ENCODE data around the gene MRPL57. TPM values are rescaled to one million over a fixed set of nuclear protein-coding genes. Genes with fewer than 3 reads are reported as not detected.
A peak's percentile ranks its signal among the peaks of the same experiment; 100 is the strongest.

The MRPL57 gene
- total and polyA plus RNA-seq, 8 donors: 16.2 to 21.8 (median 17.9) TPM

GRCh38 chr13:21137696-21138095, 38.8 kb upstream of the MRPL57 start:
- intact Hi-C loops (cut with DNase I): loop anchor here in 1 of 2 donors (10.0 kb wide), 1 partner anchor 193 kb away; no protein-coding TSS in a partner anchor
- Histone ChIP-seq H3K9me3 (no peaks in the 10 kb centered on the region), H3K4me1 (peaks cover 11 to 23% of the 10 kb centered on the region in 2 donors), H3K36me3 (peaks cover 0 to 6% of the 10 kb centered on the region in 2 donors), H3K27me3 (no peaks in the 10 kb centered on the region), H3K27ac (no peak overlapping the region), H3K4me3 (no peak overlapping the region)
- no peak for DNase-seq
- TF ChIP-seq CTCF (IDR thresholded peaks at IDR 0.05): no peak
- ATAC-seq: no peak

- intact Hi-C loops (cut with DNase I): loop anchor here in 1 of 2 donors (10.0 kb wide), 1 partner anchor 194 kb away; no protein-coding TSS in a partner anchor
These were observed 37.9 kb upstream of the MRPL57 start for GRCh38 chr13:21138561-21138960.

GRCh38 chr13:21139374-21139773, 37.1 kb upstream of the MRPL57 start:
- no peak for ATAC-seq
- H3K27ac ChIP-seq: peak overlapping the region in 1 of 2 donors; percentile 92

More at GRCh38 chr13:21138561-21138960, 37.9 kb upstream of the MRPL57 start:
- Histone ChIP-seq H3K9me3 (no peaks in the 10 kb centered on the region), H3K27me3 (no peaks in the 10 kb centered on the region), H3K4me1 (peaks cover 18 to 32% of the 10 kb centered on the region in 2 donors), H3K27ac (no peak overlapping the region), H3K4me3 (no peak overlapping the region), H3K36me3 (peaks cover 0 to 12% of the 10 kb centered on the region in 2 donors)
- peak; percentile 2 for ATAC-seq
- no peak for TF ChIP-seq CTCF (IDR thresholded peaks at IDR 0.05)
- no peak for DNase-seq

GRCh38 chr13:21142766-21143165, 33.7 kb upstream of the MRPL57 start:
- intact Hi-C loops (cut with DNase I): no loop called here
- DNase-seq: no peak
- H3K27ac ChIP-seq: no peak overlapping the region

More at GRCh38 chr13:21139374-21139773, 37.1 kb upstream of the MRPL57 start:
- no peak for TF ChIP-seq CTCF (IDR thresholded peaks at IDR 0.05)
- Histone ChIP-seq H3K27me3 (no peaks in the 10 kb centered on the region), H3K4me1 (peaks cover 18 to 35% of the 10 kb centered on the region in 2 donors), H3K9me3 (no peaks in the 10 kb centered on the region), H3K4me3 (peak overlapping the region; percentile 70 to 90), H3K36me3 (peaks cover 0 to 18% of the 10 kb centered on the region in 2 donors)
- DNase-seq: no peak
- intact Hi-C loops (cut with DNase I): loop anchor here in 1 of 2 donors (10.0 kb wide), 1 partner anchor 195 kb away; no protein-coding TSS in a partner anchor

GRCh38 chr13:21147827-21148226, 28.6 kb upstream of the MRPL57 start:
- H3K36me3 ChIP-seq: peaks cover 0 to 54% of the 10 kb centered on the region in 2 donors
- no peak overlapping the region for H3K27ac ChIP-seq
- H3K4me1 ChIP-seq: peaks cover 6 to 16% of the 10 kb centered on the region in 2 donors
- H3K9me3 ChIP-seq: no peaks in the 10 kb centered on the region
- no peak for DNase-seq
- intact Hi-C loops (cut with DNase I): no loop called here
- no peak for ATAC-seq
- no peaks in the 10 kb centered on the region for H3K27me3 ChIP-seq
- TF ChIP-seq CTCF (IDR thresholded peaks at IDR 0.05): no peak
- no peak overlapping the region for H3K4me3 ChIP-seq

More at GRCh38 chr13:21142766-21143165, 33.7 kb upstream of the MRPL57 start:
- peaks cover 0 to 50% of the 10 kb centered on the region in 2 donors for H3K36me3 ChIP-seq
- peak overlapping the region in 1 of 2 donors; percentile 90 for H3K4me3 ChIP-seq
- no peaks in the 10 kb centered on the region for H3K9me3 ChIP-seq
- H3K27me3 ChIP-seq: no peaks in the 10 kb centered on the region
- no peak for TF ChIP-seq CTCF (IDR thresholded peaks at IDR 0.05)
- no peak for ATAC-seq
- H3K4me1 ChIP-seq: peaks cover 18 to 35% of the 10 kb centered on the region in 2 donors

Data from left lung (tissue), 10 donors.